Vagina (tissue), 2 donors: ENCODE results near the gene CCNY.

Experiments
- CTCF ChIP-seq, 3 experiments: fragments of 450-650 bp in 2 of 3; fragments of 200-600 bp in 1 of 3; sonication (generic) in 1 of 3; IDR thresholded peaks; one replicate each; pipeline ENCODE4 v1.5.1; 2017 to 2019; ENCODE audit warnings: antibody characterized with exemption in 3 of 3, mild to moderate bottlenecking in 2 of 3, moderate library complexity in 2 of 3
- POLR2A ChIP-seq, 2 donors: fragments of 450-650 bp; IDR thresholded peaks; one replicate each; pipeline ENCODE4 v1.6.1; 2017; ENCODE audit warnings: antibody characterized with exemption in 2 of 2, mild to moderate bottlenecking in 2 of 2, moderate library complexity in 2 of 2

- TF ChIP-seq POLR2A (IDR thresholded peaks at IDR 0.05) (no peak), CTCF (IDR thresholded peaks at IDR 0.05) (no peak)
Measured at GRCh38 chr10:35572583-35572982, 236.3 kb downstream of the CCNY start.
